ENCODE data around the gene MAOA.
A peak's percentile ranks its signal among the peaks of the same experiment; 100 is the strongest.
"Not testable (repeated sequence)": the region's sequence is repeated elsewhere in the genome, so short reads cannot be mapped to it uniquely, and the experiment has no call there.

MAOA gene

DNA sequence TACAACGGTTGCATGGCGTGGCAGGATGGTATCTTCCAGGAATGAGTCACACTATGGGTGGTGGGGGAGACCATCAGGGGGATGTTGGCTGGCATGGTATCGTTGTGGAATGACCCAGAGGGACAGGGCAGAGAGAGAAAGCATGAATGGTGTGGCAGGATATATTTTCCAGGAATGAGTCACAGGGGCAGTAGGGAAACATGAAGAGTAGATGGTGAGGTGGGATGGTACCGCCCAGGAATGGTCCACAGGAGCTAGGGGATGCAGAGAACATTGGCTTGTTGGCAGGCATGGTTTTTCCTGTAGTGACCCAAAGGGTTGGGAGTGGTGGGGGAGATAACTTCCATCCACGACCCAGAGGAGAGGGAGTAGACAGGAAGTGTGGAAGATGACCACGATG is 62.4 kb downstream of the MAOA start:
- no peak for DNase-seq

DNA sequence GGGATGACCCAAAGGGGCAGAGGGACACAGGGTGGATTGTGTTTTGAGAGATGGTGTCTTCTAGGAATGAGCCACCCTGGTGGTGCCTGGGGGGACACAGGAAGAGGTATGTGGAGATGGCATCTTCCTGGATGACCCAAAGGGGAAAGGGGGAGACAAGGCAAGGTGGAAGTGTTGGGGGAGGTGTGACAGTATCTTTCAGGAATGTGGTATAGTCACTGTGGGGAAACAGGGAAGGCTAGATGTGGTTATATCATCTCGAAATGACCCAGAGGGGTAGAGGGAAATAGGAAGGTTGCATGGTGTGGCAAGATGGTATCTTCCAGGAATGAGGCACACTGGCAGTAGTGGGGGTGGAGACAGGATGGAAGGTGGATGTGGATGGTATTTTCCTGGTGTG is 62.9 kb downstream of the MAOA start:
- DNase-seq = no peak

- no peak for DNase-seq
These were observed 64.0 kb downstream of the MAOA start for GRCh38 chrX:43720082-43720481.

GRCh38 chrX:43720961-43721360 is 64.9 kb downstream of the MAOA start:
- DNase-seq = no peak

GRCh38 chrX:43725227-43725626 is 69.1 kb downstream of the MAOA start:
- DNase-seq = not testable (repeated sequence)

- not testable (repeated sequence) for DNase-seq
These were observed 71.2 kb downstream of the MAOA start for GRCh38 chrX:43727254-43727653.

DNA sequence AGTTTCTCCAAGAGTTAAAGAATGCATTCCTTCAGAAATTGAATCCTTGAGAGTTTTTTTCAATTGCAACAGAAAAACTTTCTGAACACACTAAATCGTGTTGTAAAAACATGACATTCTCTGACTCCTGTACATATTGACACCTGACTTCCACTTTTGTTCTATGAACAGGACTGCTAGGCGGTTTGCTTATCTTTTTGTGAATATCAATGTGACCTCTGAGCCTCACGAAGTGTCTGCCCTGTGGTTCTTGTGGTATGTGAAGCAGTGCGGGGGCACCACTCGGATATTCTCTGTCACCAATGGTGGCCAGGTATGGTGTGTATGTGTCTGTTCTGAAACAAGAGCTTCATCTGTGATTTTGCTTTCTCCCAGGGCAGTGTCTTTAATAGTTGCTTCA is 71.9 kb downstream of the MAOA start:
- no peak for DNase-seq

GRCh38 chrX:43728966-43729365 is 72.9 kb downstream of the MAOA start:
- no peak for DNase-seq

DNA sequence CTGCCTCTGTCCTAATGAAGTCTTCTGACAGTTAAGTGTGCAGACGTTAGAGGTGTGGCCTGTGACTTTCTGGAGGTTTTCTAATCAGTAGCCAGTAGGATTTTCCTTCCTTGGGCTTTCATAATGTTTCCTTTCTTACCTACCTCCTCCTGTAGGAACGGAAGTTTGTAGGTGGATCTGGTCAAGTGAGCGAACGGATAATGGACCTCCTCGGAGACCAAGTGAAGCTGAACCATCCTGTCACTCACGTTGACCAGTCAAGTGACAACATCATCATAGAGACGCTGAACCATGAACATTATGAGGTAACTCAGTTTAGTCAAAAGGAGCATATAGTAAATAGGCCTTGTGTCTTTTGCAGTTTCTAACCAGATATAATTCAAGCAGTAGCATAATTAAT is 75.0 kb downstream of the MAOA start:
- no peak for DNase-seq

DNA sequence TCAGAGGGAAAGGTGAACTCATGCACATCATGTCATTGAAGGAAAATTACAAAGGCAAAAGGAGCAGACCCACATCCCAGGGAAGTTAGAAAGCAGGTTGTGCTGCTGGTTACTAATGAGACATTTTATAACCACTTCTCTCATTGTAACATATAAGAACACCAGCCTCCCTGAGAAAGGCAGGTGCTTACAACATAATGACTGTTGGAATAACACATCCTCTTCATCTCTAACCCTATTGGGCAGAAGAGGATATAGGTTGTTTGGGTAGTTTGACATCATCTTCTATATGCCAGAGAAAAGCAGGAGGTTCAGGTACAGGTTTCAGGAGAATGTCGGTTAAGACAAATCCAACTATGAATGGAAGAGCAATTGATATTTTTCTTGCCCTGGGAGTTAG is 77.6 kb downstream of the MAOA start:
- no peak for DNase-seq

- no peak for DNase-seq
These were observed 78.3 kb downstream of the MAOA start for GRCh38 chrX:43734444-43734843.

DNA sequence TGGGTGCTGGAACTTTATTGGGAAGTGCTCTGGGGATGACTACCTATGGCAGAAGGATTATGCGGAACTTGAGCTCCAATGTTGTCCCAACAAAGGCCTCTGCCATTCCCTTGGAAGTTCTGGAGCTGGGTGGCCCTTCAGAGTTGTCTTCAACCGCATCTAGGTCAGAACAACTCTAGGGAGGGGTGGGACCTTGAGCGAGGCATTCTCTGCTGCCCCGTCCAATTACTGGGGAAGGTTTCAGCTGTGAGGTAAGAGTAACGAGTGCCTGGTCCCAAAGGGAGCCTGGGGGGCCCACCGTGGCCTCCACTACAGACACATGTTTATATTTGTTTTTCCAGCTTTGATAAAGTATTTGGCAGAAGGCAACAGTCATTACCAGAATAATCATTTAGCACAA is 79.4 kb downstream of the MAOA start:
- DNase-seq = no peak

- DNase-seq = no peak
These were observed 79.9 kb downstream of the MAOA start for GRCh38 chrX:43735957-43736356.

DNA sequence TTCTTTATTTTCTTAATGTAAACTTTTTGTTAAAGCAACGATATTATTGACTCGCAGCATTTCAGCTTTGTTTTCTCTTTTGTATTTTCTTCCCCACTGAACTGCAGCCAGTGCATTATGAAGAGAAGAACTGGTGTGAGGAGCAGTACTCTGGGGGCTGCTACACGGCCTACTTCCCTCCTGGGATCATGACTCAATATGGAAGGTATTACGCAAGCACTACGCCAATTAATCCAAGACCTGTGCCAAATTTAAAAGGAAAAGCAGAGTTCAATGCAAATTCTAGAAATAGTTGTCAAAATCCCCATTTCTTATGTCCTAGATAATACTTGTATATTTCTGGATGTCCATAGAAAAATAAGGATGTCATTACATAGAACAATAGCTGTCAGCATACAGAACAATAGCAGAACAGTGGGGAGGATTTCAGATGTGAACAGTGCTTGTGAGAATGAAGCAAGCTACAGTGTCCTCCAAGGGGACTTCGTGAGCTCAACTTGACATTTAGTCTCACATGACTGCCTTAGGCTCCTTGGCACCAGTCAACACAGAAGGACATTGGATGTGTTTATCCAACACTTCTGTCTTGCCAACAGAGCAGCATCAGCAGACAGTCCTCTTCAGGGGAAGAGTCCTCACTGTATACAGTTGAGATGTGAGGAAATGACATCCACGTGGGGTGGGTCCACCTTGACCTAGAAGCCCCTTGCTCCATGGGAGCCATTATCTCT is 85.9 kb downstream of the MAOA start:
- DNase-seq = no peak

DNA sequence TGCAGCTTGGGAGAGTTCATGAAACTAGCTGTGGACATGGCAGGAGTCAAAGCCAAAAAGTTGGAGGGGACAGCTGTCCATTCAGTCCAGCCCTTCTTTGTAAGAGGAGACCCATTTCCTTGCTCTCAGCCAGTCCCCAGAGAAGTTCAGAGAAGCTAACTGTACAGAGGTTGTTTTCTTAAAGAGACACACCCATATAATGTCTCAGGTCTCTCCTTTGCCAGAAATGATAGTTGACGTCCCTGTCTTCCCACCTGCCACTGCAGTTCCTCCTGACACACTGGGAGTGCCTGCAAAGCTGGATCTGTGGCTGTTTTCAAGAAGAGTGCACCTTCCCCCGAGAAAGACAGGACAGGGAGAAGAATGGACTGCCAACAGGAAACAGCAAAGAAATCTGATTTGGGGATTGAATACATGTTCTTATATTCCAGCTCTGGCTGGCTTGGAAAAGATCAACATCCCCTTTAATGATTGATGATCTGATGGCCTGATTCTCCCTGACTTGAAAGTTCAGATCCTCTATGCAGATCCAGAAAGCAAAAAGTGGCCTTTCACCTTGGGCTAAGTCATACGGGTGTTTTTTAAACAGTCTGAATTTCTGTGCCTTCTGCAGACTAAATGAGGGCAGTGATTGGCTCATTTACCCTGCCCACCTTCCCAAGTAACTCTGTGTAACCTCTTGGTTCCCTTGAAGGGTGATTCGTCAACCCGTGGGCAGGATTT is 87.2 kb downstream of the MAOA start:
- no peak for DNase-seq

DNA sequence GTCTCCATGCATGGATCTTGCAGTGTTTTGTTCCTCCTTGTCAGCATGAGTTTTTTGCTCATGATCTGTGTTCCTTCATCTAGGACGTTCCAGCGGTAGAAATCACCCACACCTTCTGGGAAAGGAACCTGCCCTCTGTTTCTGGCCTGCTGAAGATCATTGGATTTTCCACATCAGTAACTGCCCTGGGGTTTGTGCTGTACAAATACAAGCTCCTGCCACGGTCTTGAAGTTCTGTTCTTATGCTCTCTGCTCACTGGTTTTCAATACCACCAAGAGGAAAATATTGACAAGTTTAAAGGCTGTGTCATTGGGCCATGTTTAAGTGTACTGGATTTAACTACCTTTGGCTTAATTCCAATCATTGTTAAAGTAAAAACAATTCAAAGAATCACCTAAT is 88.2 kb downstream of the MAOA start:
- DNase-seq = no peak

GRCh38 chrX:43745938-43746721 is 90.0 kb downstream of the MAOA start:
- DNase-seq = no peak

DNA sequence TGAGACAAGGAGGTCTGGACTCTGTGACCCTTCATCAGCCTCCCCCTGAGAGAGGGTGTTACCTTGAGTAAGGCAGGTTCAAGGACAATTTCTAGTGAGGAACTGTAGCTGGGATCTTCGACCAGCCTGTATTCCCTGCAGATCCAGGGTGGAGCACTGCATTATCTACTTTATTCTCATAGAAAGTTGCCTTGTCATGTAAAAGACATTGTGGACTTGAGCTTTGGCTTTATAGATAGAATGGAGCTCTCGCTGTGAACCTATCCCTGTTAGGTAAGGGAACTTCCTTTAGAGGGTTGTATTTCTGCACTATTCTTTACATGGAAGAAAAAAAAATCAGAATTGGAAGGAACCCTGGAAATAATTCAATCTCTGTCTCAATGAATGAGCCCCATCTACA is 91.4 kb downstream of the MAOA start:
- DNase-seq = no peak

- DNase-seq = peak; percentile 59
These were observed 94.2 kb downstream of the MAOA start for GRCh38 chrX:43750248-43750676.

DNA sequence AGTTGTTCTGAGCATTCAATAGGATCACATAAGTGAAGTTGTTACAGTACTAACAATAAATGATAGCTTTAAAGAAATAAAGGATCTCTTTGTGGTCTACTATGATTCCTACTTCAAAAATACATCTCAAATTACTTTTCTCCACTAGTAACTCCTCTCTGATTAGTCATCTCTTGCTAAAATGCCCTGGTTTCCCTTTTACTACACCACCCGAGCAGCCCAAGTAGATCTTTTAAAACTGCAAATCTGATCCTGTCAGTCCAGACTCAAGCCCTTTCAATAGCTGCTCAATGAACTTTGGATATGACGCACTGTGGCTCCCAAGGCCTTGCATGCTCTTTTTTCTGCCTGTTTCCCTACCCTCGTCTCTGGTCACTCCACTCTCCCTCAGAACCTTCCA is 97.5 kb downstream of the MAOA start:
- DNase-seq = no peak

GRCh38 chrX:43756076-43756475 is 100.0 kb downstream of the MAOA start:
- no peak for DNase-seq

DNA sequence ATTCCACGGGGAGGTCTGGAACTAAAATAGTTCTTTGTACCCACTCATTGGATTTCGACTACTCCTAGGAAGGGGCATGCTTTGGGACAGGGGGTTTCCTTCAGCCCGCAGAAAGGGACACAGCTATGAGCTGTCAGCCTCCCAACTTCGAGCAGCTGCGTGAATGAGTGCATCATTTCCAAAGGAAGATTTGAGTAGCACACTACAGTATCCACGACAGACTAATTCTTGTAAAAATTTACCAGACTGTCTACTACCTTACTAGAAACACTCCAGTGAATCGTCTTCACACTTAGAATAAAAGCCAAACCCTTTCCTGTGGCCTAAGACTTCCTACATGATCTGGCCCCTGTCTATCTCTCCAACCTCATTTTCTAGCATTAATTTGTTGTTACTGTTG is 101.9 kb downstream of the MAOA start:
- DNase-seq = no peak

- DNase-seq = no peak
These were observed 130.0 kb downstream of the MAOA start for GRCh38 chrX:43785930-43786591.

Measured in activated CD8-positive, alpha-beta memory T cell treated with anti-CD3 and anti-CD28 coated beads for 24 hours (primary cell).